IPS-20b (cell line): ENCODE measurements around the gene ACAP3.

Source experiments
- H3K27ac ChIP-seq: one replicate; pipeline ENCODE4 v1.5.1; 2013; ENCODE audit warnings: low read length
- H3K27me3 ChIP-seq: 2 replicates; pipeline ENCODE4 v1.6.1; 2013; ENCODE audit warnings: mild to moderate bottlenecking, low read length, inconsistent platforms; ENCODE audit not compliant: insufficient read depth
- H3K36me3 ChIP-seq: 2 replicates; pipeline ENCODE4 v1.6.1; 2013; ENCODE audit warnings: low read depth, mild to moderate bottlenecking, inconsistent platforms, low read length, moderate library complexity; ENCODE audit not compliant: insufficient read depth
- H3K4me1 ChIP-seq: 2 replicates; pipeline ENCODE4 v1.6.1; 2013; ENCODE audit warnings: mild to moderate bottlenecking, control low read depth, inconsistent platforms, low read length, moderate library complexity; ENCODE audit not compliant: insufficient read depth
- H3K4me3 ChIP-seq: 2 replicates; pipeline ENCODE4 v1.5.1; 2013; ENCODE audit warnings: mild to moderate bottlenecking, low read length, inconsistent platforms
- H3K9ac ChIP-seq: 2 replicates; pipeline ENCODE4 v1.6.1; 2013; ENCODE audit warnings: low read depth, mild to moderate bottlenecking, inconsistent platforms, low read length, moderate library complexity
- H3K9me3 ChIP-seq: 2 replicates; pipeline ENCODE4 v1.6.1; 2013; ENCODE audit warnings: mild to moderate bottlenecking, low read depth, low read length, inconsistent platforms; ENCODE audit not compliant: insufficient read depth

ACAP3 gene

DNA sequence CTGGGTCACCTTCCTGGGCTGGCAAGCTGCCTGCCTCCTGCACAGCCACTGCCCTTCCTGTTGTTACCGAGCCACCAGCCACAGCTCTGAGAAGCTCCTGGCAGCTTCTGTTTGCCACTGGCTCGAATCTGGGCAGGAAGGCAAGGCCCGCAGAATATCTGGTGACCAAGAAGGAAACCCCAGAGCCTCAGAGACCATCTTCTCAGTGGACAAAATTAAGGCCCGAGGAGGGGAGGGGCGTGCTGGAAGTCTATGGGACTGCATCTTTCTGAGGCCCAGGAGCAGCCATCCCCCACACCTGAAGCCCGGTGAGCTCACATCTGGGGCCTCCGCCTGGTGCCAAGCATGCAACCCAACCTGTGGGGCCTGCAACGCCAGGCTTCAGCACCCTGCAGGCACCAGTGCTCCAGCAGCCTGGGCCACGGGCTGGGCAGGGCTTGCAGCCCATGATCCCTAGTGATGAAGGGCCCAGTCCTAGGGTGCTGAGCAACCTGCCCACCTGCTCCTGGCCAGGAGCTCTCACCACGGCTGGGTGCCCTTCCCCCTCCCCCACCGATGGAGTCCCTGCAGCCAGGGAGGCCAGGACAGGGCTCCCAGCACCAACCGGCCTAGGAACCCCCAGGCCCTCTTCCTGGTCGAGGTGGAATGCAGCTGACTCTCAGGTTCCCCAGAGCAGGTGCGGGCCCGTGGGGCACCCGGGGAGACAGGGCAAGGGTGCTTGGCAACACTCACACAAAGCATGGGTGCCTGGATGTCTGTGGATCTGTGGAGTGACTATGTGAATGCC lies 17.8 kb upstream of the ACAP3 start:
- peak overlapping the region; percentile 84 for H3K4me3 ChIP-seq
- no peak overlapping the region for H3K27ac ChIP-seq
- no peaks in the 10 kb centered on the region for H3K27me3 ChIP-seq
- H3K9ac ChIP-seq, result peak overlapping the region; percentile 83
- no peaks in the 10 kb centered on the region; the same call in 1 of the 2 replicates for H3K4me1 ChIP-seq
- H3K9me3 ChIP-seq, result no peaks in the 10 kb centered on the region
- H3K36me3 ChIP-seq, result 0 out of 2 replicates have a peak, but pooled peaks cover 3% of the 10 kb centered on the region

DNA sequence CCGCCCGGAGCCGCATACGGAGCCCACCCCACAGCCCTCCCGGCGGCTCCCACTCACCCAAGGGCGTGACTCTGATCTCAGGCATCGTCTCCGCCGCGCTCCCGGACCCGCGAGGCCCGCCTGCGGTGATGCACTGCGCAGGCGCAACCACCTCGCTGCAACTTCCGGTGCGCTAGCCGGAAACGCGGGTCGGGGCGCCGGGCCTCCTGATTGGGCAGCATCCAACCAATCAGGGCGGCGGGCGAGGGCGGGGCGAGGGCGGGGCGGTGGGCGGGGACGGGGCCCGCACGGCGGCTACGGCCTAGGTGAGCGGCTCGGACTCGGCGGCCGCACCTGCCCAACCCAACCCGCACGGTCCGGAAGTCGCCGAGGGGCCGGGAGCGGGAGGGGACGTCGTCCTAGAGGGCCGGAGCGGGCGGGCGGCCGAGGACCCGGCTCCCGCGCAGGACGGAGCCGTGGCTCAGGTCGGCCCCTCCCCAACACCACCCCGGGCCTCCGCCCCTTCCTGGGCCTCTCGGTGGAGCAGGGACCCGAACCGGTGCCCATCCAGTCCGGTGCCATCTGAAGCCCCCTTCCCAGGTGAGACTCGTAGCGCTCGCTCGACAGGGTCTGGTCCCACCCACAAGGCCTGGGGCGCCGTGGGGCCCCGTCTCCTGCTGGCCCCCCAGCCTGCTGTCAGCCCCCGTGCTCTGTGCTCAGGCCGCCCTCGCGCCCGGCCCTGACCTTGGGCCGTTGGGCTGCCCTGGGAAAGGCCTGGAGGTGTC lies 17.0 kb upstream of the ACAP3 start, which contains the start of the genes CPTP and INTS11:
CPTP (plus strand) TSS at position 279 of the 764 bp plus-strand sequence. CDS start 2,109 bp downstream, outside the sequence.
INTS11 (minus strand) TSS at position 137 of the 764 bp plus-strand sequence; CDS start at position 85, 52 bp downstream.
- Histone ChIP-seq H3K27me3 (no peaks in the 10 kb centered on the region), H3K9me3 (no peaks in the 10 kb centered on the region), H3K4me1 (no peaks in the 10 kb centered on the region; the same call in 1 of the 2 replicates), H3K36me3 (peaks cover 10% of the 10 kb centered on the region), H3K27ac (no peak within 1 kb of the TSS), H3K4me3 (peak within 1 kb of the TSS; percentile 84), H3K9ac (peak within 1 kb of the TSS; percentile 83)

DNA sequence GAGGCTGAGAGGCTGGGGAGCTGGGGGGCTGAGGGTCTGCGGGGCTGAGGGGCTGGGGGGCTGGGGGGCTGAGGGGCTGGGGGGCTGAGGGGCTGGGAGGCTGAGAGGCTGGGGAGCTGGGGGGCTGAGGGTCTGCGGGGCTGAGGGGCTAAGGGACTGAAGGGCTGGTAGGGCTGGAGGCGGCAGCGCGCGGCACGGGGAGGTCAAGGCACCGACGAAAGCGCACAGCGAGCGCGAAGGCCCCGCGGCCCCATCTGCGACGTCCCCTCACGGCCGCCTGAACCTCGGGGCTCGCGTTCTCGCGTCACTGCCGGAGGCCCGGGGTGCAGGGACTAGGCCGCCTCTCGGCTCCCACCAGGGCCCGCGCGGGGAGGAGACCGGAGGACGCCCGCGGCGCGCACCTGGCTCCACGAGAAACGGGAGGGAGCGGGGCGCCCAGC lies 16.4 kb upstream of the ACAP3 start:
- Histone ChIP-seq H3K9me3 (no peaks in the 10 kb centered on the region), H3K4me3 (peak overlapping the region; percentile 78), H3K27ac (no peak overlapping the region), H3K27me3 (no peaks in the 10 kb centered on the region), H3K4me1 (no peaks in the 10 kb centered on the region; the same call in 1 of the 2 replicates), H3K9ac (peak overlapping the region; percentile 81; the same call in 1 of the 2 replicates), H3K36me3 (peaks cover 16% of the 10 kb centered on the region)

DNA sequence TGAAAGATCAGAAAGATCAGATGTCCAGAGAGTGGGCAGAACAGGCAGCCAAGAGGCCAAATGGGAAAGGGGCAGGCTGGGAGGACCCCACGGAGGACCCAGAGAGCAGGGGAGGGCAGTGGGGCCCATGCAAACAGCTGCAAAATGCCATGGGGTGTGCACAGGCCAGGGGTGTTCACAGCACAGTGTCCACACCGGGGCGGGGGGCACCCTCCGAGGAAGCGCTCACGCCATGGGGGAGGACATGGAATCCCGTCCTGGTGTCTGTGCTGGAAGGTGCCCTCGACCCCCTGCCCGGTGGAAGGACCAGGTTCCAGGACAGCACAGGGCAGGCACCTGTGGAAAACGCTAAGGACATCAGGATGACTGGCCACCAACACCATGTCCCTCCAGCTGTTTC lies 15.2 kb upstream of the ACAP3 start:
- peaks cover 26% of the 10 kb centered on the region for H3K36me3 ChIP-seq
- no peak overlapping the region for H3K27ac ChIP-seq
- no peak overlapping the region for H3K4me3 ChIP-seq
- H3K9me3 ChIP-seq, result no peaks in the 10 kb centered on the region
- H3K4me1 ChIP-seq, result no peaks in the 10 kb centered on the region; the same call in 1 of the 2 replicates
- no peaks in the 10 kb centered on the region for H3K27me3 ChIP-seq
- no peak overlapping the region for H3K9ac ChIP-seq

DNA sequence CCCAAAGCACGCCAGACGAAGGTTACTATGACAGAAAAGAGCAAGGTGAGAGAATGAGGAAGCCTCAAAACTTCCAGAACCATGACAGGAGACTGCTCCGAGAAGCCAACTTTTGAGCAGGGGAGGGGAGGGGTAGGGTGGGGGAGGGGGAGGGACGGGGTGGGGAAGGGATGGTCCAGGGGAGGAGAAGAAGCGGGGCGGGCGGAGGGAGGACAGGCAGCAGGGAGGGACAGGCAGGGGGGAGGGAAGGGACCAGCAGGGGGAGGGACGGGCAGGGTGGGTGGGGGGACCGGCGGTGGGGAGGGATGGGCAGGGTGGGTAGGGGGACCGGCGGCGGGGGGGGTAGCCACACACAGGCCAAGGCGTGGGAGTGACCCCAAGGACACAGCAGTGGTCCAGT lies 14.7 kb upstream of the ACAP3 start:
- Histone ChIP-seq H3K4me3 (no peak overlapping the region), H3K4me1 (no peaks in the 10 kb centered on the region; the same call in 1 of the 2 replicates), H3K27me3 (no peaks in the 10 kb centered on the region), H3K9me3 (no peaks in the 10 kb centered on the region), H3K36me3 (peaks cover 29% of the 10 kb centered on the region), H3K9ac (no peak overlapping the region), H3K27ac (no peak overlapping the region)

DNA sequence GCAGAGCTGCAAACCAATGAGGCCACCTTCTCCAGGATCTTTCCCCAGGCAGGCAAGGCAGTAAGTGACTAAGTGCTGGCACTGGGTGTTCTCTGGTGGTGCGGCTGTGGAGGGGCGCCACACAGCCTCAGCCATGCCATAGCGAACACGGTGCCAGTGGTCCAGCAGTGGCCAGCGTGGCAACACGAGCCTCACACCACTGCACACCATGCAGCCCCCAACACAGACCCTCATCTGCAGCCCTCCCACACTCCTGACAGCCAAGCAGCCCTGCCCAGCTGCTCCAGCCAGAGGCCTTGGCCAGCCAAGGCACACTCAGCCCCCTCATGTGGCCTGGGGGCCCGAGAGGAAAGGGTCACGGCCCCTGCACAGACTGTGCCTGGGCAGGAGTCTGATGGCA lies 13.7 kb upstream of the ACAP3 start:
- H3K27me3 ChIP-seq, result no peaks in the 10 kb centered on the region
- no peak overlapping the region for H3K4me3 ChIP-seq
- H3K9me3 ChIP-seq, result no peaks in the 10 kb centered on the region
- no peak overlapping the region for H3K27ac ChIP-seq
- H3K9ac ChIP-seq, result no peak overlapping the region
- H3K4me1 ChIP-seq, result no peaks in the 10 kb centered on the region; the same call in 1 of the 2 replicates
- H3K36me3 ChIP-seq, result peaks cover 33% of the 10 kb centered on the region

DNA sequence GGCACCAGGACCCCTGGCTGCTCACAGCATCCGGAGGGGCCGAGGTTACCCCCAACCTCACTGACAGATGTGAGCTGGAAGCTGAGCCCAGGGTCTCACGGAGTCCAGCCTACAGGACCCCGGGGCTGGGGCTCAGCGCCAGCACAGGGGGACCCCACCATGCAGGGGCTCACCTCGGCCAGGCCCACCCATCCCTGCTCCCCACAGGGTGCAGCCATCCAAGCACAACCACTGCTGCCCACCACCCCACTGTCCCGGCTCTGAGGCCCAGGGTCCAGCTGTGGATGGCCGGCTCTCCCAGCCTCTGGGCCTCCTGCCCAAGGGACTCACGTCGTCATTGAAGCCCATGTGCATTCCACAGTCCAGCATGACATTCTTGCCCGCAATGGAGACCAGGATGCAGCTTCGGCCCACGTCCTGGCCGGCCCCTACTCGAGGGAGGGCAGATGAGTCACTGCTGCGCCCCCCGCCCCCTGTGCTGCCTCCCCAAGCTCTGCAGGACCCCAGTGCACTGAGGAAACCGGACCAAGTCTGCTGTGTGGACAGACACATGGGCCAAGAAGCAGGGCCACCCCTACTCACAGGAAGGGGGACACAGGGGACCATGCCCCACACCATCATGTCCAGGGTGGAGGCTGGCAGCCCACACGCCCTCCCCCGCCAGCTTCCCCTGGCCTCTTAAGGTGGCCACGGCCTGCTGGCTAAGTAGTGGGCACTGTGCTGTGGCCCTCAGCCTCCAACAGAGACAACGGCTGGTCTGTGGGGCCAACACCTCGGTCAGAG lies 13.1 kb upstream of the ACAP3 start:
- Histone ChIP-seq H3K4me1 (peaks cover 3% of the 10 kb centered on the region), H3K9me3 (no peaks in the 10 kb centered on the region), H3K27ac (no peak overlapping the region), H3K36me3 (peaks cover 33% of the 10 kb centered on the region), H3K4me3 (no peak overlapping the region), H3K9ac (no peak overlapping the region), H3K27me3 (no peaks in the 10 kb centered on the region)

DNA sequence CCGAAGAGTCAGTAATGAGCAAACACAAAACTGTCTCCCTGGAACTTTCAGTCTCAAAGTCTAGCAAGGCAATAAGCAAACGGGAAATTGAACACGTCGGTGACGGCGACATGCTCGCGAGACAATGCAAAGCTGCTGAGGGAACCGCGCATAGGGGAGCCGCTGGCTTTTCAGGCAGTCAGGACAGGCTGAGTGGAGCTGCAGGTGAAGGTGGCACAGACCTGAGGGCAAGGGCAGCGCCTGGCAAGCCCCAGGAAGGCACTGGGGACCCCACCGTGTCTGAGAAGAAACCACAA lies 11.9 kb upstream of the ACAP3 start:
- H3K9ac ChIP-seq, result no peak overlapping the region
- H3K36me3 ChIP-seq, result peaks cover 38% of the 10 kb centered on the region
- no peaks in the 10 kb centered on the region for H3K9me3 ChIP-seq
- H3K27ac ChIP-seq, result no peak overlapping the region
- no peaks in the 10 kb centered on the region for H3K27me3 ChIP-seq
- H3K4me3 ChIP-seq, result no peak overlapping the region
- peaks cover 7% of the 10 kb centered on the region for H3K4me1 ChIP-seq

DNA sequence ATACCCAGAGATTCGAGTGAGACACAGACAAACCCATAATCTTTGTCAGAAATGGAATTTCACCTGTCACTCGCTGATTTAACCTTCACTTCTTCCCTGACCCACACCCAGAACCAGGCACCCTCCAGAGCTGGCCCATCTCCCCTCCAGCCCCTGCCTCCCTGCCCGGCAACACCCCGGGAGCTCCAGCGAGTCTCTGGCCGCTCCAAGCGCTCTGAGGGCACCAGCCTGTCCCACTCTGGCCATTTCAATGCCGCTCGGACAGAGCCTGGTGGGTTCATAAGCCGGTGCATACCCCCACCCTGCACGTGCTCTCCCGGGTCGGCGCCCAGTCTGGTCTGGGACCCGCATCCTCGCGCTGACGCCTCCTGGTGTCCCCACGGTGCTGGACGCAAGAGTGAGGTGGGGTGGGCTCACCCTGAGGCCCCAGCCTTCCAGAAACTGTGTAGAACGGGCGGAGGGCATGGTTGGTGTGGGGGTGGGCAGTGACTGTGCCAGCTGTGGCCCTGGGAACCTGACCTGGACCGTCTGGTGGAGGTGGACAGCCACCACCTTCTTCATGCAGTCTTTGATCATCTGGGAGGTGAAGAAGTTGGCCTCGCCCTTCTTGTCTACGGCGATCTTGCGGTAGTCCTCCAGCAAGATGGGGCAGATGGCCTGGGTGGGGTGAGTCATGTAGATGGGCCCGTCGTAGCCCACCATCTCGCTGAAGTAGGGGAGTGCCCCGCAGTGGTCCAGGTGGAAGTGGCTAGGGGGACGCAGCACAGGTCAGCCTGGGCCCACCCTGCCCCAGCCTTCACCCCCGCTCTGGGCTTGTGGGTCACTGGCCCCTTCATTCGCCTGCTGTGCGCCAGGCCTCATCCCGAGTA lies 11.3 kb upstream of the ACAP3 start:
- H3K4me1 ChIP-seq, result peaks cover 7% of the 10 kb centered on the region
- H3K9me3 ChIP-seq, result no peaks in the 10 kb centered on the region
- no peak overlapping the region for H3K4me3 ChIP-seq
- no peaks in the 10 kb centered on the region for H3K27me3 ChIP-seq
- peaks cover 44% of the 10 kb centered on the region for H3K36me3 ChIP-seq
- no peak overlapping the region for H3K9ac ChIP-seq
- no peak overlapping the region for H3K27ac ChIP-seq

DNA sequence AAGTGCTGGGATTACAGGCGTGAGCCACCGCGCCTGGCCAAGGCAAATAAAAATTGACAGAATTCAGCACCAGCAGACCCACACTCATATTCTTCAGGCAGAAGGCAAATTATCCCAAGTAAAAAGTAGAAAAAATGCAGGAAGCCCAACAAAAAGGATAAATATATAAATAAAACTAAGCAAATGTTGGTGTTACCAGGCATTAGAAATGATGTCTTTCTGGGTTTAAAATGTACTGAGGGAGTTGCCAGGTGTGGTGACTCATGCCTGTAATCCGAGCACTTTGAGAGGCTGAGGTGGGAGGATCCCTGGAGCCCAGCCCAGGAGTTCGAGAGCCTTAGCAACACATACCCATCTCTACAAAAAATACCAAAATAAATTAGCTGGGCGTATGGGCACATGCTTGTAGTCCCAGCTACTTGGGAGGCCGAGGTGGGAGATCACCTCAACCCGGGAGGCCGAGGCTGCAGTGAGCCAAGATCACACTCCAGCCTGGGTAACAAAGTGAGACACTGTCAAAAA lies 10.5 kb upstream of the ACAP3 start:
- Histone ChIP-seq H3K4me3 (no peak overlapping the region), H3K9me3 (no peaks in the 10 kb centered on the region), H3K27ac (no peak overlapping the region), H3K9ac (no peak overlapping the region), H3K36me3 (peaks cover 52% of the 10 kb centered on the region), H3K4me1 (peaks cover 7% of the 10 kb centered on the region), H3K27me3 (no peaks in the 10 kb centered on the region)
